ENCODE results near the gene ITFG2. TPM values are rescaled to one million over a fixed set of nuclear protein-coding genes. Genes with fewer than 3 reads are reported as not detected.
A peak's percentile ranks its signal among the peaks of the same experiment; 100 is the strongest.

Gene ITFG2
- total RNA-seq, 1 donor from 2014 or later = 14.6 TPM

DNA sequence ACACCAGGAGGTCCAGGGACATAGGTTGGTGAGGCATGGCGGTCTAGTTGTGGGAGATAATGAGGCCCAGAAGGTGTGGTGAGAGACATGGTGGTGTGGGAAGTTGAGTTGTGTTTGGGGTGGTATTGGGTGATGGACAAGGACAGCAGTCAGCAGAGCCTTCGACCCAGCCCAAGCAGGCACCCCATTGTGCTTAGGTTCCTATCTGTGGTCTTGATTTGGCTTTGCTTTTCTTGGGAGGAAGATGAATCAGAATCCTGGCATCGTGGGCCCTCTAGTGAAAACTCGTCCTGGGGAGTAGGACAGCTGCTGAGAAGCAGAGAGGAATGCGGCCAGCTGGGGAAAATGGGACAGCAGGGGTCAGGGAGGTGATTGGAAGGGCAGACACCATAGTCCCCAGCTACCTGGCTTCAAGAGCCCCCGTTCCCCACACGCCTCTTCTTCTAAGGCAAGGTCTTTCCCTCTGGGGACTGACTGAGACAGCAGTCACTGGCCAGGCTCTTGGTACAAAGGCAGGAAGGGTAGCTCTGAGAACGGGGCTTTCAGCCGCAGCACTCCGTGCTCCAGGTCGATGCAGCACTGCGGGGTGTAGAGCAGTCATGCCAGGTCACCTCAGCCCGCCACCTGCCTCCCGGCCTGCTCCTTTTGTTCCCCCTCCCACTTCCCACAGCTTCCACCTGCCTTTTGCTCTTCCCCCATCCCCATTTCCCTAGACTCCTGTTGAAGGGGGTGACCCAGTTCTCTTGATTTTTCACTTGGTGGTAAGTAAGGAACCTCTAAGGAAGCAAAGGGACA, 14.4 kb downstream of the ITFG2 start:
- DNase-seq (ENCODE audit: low spot score) (no peak), ATAC-seq (no peak)

DNA sequence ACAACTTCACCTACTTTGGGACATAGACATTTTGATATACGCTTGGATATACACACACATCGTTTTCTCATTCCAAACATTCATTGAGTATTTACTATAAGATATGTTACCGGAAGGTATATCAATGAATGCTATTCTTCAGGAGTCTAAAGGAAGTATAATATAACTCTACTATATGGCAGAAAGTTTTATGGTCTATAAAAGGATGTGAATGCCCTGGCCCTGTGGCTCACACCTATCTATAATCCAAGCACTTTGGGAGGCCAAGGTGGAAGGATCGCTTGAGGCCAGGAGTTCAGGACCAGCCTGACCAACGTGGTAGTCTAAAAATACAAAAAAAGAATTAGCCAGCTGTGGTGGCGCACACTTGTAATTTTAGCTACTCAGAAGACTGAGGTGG, 16.8 kb downstream of the ITFG2 start:
- DNase-seq (ENCODE audit: low spot score) = no peak
- ATAC-seq = no peak

DNA sequence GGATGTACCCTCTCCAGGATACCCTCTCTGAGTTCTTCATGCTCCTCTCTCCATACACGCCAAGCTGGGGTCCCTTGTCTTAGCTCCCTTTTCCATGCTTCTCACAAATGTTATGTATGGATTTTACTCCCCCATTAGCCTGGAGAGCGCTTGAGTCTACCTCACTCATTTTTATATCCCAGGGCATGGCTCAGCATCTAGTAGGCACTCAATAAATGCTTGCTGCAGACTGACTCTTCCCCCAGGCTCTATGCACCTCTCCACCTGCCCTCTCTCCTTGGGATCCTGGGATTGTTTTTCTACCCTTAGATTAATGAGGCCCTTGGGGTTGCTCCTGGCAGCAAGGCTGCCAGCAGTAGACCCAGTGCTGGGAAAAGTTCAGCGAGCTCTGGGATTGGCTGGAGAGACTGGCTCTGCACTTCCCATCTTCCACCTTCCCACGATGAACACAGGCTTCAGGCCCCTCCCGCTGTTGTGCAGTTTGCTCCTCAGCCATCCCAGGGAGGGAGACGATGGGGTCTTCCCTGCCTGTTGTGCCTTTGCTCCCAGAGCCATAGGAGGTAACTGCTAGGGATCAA, 20.2 kb downstream of the ITFG2 start:
- no peak for ATAC-seq

DNA sequence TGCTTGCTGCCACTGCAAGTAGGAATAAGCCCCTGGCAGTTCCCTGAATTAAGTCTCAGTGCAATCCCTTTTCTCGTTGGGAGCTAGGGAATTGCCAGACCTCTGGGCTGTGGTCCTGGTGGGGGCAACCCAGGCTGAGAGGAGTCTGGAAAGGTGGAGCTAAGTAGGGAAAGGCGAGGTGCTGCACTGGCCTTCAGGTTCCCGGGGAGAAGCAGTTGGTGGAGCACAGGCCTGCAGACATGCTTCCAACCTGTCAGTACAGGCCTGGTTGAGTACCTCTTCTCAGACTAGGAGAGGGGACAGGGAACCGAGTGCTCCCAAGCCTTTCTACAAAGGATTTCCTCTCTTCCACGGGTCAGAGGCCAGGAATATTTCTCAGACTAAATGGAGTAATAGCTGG, 20.9 kb downstream of the ITFG2 start:
- DNase-seq (ENCODE audit: low spot score) (no peak), ATAC-seq (no peak)

More for the DNA sequence above, 20.2 kb downstream of the ITFG2 start:
- no peak for DNase-seq (ENCODE audit: low spot score)

DNA sequence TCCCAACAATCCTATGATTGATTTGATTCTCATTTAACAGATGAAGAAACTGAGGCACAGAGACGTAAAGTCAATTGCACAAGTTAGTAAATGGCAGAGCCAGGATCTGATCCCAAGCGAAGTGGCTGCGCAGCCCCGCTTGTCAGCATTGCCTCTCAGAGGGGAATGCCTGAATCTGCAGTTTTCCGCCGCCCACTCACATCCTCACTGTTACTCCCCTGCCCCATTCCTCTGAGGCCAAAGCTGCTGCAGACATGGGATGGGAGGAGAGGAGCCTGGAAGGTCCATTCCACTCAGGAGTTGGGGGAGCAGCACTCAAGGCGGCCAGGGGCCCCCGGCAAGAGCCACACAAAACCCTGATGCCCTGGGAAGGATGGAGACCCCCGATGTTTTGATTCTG, 21.3 kb downstream of the ITFG2 start:
- DNase-seq (ENCODE audit: low spot score) (no peak), ATAC-seq (no peak)

DNA sequence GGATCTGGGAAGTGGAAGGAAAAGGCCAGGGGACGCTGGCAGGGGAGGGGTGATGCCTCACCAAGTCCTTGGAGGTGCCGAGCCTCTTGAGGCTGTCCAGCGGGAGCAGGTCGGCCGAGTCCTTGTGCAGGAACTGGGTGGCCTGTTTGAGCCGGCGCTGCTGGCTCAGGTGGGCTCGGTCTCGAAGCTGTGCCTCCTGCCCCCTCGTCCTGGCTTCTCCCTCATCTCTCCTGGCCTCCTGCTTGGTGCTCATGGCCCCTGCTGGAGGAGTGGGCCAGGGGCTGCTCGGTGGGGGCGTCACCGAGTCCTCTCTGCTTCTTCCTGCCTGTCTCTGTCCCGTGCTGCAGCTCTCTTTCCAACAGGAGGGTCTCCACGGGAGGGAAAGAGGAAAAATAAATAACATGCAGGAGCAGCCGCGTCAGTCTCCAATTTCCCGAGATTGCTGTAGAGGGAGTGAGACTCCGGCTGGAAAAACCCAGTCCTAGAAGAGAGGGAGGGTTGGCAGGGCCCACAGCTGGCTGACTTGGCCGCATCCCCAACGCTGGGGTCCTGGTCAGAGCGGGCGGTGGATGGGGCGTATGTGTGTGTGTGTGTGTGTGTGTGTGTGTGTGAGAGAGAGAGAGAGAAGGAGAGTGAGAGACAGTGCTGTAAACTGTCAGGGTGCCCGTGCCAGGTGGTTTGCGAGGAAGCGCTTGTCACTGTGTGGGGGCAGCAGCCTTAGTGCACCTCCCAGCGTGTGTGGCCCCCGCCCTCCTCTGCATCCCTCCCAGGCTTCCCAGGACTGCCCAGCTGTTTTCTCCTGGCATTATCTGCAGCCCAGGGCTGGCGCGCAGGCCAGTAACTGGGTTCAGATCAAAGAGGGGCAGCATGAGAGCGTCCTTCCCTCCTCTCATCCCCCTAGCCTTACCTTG, 22.4 kb downstream of the ITFG2 start, which contains the start of gene NRIP2:
Gene NRIP2, minus strand, starts transcription at position 455 of the 911 bp plus-strand sequence. Its CDS starts 52 bp downstream, at position 403.
- ATAC-seq (no peak), DNase-seq (ENCODE audit: low spot score) (no peak)

DNA sequence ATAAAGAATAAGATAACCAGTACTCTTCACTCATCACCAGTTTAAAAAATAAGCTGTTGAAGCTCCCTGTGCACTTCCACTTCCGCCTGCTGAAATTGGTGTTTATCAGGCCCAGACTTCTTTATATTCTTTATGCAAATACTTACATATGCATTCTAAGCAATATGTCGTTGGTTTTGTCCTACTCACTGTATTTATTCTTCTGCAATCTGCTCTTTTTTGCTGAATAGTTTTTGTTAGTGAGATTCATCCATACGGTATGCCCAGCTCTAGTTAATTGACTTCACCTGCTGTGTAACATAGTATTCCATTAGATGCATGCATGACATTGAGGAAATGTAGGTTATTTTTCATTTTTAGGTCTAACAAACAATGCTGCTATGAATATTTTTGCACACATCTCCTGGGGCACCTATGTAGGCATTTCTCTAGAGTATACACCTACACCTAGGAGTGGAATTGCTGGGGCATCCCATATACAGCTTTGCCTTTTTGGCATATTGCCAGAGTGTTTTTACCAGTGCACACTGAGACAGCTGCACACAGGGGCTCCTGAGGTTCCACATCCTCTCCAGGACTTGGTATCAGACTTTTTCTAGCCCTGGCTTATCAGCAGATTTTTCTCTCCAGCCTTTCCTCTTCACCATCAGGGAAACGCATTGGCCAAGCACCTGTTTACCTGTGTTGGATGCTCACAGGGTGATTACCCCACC, 23.4 kb downstream of the ITFG2 start:
- ATAC-seq = no peak
- no peak for DNase-seq (ENCODE audit: low spot score)

DNA sequence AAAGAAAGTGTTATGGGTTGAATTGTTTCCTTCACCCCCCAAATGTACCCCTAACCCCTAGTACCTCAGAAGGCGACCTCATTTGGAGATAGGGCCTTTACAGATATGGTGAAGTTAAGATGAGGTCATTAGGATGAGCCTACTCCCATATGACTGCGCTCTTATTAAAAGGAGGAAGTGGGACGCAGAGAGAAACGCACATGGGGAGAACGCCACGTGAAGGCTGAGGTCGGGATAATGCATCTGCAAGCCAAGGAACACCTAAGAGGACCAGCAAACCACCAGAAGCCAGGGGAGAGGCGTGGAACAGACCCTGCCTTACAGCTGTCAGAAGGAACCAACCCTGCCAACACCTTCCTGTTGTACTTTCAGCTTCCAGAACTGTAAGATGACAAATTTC, 24.1 kb downstream of the ITFG2 start:
- no peak for DNase-seq (ENCODE audit: low spot score)
- ATAC-seq = no peak

DNA sequence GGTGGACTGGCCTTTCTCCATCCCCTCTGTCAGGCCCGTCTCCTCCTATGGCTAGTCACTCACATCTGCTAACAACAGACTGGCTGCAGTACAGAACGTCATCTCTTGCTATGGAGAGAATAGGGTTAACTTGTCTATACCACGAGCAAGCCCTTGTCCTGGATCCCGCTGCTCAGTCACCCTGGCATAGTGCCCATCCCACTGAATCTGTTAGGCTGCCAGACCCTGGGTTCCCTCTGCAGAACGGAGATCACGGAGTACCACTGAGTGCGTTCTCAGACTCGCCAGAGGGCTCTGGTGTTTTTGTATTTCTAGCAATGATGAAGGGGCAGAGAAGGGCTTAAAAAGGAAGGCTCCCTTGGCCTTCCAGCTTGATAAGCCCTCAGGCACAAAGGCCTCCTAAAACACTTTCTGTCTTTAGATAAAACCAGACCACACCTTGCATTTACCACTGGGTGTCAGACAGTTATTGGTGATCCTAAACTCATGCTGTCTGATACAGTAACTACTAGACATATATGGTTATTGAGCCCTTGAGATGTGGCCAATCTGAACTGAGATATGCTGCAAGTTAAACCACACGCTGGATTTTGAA, 28.7 kb downstream of the ITFG2 start:
- ATAC-seq = no peak
- DNase-seq (ENCODE audit: low spot score) = no peak

DNA sequence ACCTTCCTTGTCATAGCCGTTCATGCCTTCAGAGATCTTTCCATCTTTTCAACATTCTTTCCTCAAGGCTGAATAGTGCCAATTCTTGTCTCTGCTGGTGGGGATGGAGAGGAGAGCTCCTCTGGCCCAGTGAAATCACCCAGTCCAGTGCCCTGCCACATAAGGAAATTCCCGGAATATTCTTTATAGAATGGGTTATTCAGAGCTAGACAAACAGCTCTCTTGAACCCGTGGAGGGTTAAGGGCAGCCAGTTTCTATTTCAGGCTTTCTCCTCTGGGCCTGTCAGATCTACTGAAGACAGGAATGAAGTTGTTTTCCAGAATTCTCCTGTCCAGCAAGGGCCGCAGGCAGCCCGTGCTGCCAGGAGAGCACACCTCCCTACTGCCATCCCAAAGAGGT, 30.5 kb downstream of the ITFG2 start:
- DNase-seq (ENCODE audit: low spot score) (no peak), ATAC-seq (no peak)

DNA sequence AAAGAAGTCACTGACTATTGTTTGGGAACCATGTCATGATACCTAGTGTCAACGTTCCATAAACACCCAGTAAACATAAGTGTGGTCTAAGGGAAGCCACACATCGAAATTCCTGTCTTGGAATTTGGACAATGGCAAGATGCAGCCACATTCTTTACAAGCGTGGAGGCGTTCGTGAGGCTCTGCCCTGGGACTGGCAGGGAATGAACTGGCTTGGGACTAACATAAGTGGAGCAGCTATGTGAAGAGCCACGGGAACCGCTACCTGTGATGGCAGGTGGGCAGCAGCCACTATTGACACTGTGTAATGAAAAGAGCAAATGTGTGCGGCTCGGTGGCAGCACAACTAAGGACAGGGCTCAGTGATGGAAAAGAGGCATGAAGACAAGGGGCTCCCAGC, 32.3 kb downstream of the ITFG2 start:
- no peak for ATAC-seq

DNA sequence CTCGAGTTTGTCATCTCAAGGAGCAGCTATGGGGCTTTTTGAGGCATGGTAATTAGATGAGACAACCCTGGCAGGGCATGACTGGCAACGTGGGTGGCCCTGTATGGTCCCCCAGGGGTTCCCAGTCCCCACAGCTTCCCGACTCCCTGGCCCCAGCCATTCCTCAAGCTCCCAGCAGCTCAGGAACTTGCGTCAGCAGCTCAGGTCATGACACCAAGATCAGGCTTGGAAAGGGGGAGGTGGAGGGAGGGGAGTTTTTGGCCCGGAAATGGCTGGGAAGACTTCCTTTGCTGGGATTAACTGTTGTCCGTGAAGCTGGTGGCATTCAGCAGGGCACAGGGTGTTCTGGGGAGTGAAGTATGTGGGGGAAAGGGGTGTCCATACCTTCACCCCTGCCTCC, 32.8 kb downstream of the ITFG2 start:
- ATAC-seq (peak; percentile 31), DNase-seq (ENCODE audit: low spot score) (no peak)

More for the DNA sequence above, 32.3 kb downstream of the ITFG2 start:
- DNase-seq (ENCODE audit: low spot score) = no peak

DNA sequence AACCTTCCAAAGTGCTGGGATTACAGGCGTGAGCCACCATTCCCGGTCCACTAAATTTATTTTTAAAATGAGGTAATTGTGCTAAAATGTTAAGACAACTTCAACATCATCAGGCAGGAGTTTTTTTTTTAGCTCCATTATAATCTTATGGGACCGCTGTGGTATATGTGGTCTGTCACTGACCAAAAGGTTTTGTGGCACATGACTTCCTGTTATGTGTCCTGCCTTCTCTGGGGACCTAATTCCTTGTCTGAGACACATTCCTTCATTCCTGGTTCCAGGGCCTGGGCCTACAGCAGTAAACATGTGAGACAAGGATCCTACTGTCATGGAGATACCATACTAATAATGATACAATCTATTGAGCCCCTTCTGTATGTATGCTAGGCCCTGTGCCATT, 39.5 kb downstream of the ITFG2 start:
- DNase-seq (ENCODE audit: low spot score) = no peak
- ATAC-seq = no peak

DNA sequence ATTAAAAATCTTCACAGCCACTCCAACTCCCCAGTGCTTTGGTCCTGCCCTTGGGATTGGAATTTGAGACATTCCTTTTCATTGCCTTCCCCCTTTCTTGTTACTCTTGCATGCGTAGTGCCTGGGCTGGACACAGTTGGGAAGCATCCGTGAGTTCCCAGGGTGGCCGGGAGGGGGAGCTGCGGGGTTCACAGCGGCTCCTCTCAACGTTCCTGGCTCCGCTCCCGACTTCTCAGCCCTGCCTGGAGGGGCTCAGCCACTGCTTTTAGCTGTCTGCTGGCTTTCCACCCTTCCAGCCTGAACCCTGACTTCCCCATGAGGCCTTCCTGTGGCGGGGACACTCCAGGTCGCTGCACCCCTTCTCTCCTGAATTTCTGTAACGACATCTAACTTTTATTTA, 41.2 kb downstream of the ITFG2 start:
- DNase-seq (ENCODE audit: low spot score) = peak; percentile 69

DNA sequence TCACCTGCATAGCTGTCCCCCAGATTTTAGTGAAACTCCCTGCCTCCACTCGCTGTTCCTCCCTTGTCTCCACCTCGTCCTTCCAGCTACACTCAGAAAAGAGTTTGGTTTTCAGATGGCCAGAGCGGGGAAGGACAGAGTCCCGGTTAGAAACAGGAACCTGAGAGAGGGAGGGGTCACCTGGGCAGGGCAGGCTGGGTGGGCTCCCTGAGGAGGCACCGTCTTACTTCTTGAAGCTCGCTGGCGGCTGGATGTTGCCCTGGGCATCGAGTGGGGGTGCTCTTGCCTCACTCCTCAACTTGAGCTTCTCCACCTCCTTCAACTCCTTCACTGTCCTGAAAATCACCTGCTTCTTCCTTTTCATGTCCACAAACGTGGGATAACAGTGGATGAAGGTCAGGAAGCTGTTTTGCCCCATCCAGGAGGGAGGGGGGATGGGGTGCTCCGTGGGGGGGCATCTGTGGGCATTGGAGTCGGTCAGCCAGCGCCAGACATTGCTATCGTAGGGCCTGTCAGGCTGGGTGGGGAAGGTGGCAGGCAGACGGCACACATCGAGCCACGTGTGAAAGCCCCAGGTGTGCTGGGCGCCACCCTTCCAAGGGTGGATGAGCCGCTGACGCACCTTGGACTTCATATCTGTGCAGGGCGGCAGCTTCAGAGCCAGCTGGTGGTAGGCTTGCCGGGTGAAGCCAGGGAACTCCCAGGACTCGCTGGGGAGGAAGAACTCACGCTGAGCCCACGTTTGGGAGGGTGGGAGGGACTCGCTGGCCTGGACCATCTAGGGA, 42.4 kb downstream of the ITFG2 start:
- DNase-seq (ENCODE audit: low spot score) = no peak
- no peak for ATAC-seq

More for the DNA sequence above, 41.2 kb downstream of the ITFG2 start:
- ATAC-seq = peak; percentile 76

DNA sequence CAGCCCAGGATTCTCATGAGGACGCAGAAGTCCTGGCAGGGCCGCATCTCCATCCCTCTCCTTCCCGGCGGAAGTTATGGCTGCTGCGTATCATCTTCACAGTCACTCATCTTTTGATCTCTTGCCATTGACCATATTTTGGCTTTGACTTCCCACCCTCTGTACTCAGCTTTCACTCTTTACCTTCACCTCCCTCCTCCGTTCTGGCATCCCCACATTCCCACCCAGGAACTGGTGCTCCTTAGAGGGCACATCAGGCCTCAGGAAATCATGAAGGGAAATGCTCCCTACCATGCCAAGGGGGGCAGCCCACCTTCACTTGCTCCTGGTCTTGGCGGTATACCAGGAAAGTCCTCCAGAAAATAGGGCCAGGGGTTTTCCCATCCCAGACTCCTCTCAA, 43.1 kb downstream of the ITFG2 start:
- no peak for DNase-seq (ENCODE audit: low spot score)
- no peak for ATAC-seq

DNA sequence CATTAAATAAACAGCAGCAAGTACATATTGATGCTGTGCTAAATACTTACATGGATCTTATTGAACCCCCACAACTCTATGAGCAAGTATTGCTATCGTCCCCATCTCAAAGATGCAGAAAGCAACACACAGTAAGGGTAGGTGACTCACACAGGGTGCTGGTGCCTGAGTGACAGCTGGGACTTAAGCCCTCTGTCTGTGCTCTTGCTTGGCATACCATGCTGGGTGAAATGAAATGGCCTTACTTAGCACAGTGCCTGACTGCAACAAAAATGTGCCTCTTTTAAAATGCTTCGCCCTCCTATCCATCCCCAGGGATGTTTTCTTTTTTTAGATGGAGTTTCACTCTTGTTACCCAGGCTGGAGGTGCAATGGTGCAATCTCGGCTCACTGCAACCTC, 43.6 kb downstream of the ITFG2 start:
- ATAC-seq (no peak), DNase-seq (ENCODE audit: low spot score) (no peak)

DNA sequence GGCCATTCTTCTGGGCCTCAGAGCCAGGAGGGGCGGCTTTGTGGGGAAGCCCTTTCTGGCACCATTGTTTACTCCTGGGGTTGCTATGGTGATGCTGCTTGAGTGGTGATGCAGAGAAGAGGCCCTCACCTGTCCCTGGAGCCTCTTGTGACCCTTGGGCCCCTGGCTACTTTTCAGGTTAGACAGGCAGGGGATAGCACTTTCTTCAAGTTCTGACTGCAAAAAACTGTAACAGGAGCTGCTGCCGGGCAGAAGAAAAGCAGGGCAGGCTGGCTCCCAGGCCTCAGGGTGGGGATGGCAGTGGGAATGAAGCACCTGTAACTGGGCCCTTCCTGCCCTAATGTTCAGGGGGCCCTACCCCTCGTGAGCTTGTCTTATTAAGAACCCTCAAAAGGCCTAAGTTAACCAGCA, 44.6 kb downstream of the ITFG2 start, which contains the start of gene TEX52:
Gene TEX52, minus strand, starts transcription at position 19 of the 411 bp plus-strand sequence. Its CDS starts 13 bp downstream, at position 6.
- DNase-seq (ENCODE audit: low spot score) = no peak
- ATAC-seq = no peak

DNA sequence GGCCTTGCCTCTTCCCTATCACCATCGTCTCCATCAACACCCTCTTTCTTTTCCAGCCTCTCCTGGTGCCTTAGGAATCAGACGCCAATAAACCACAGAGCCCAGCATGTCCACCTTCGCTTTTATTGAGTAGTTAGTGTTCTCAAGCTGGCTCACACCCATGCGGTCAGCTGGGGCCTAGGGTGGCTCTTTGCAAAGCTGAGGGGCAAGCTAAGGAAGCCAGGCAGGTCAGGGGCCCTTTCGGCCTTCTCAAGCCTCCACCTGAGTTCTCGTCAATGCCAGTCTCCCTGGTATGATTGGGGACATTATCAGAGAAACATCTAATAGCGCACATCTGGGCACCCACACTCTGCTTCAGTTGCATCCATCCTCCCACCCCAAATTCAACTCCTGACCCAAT, 45.1 kb downstream of the ITFG2 start:
- DNase-seq (ENCODE audit: low spot score) = no peak
- ATAC-seq = no peak

DNA sequence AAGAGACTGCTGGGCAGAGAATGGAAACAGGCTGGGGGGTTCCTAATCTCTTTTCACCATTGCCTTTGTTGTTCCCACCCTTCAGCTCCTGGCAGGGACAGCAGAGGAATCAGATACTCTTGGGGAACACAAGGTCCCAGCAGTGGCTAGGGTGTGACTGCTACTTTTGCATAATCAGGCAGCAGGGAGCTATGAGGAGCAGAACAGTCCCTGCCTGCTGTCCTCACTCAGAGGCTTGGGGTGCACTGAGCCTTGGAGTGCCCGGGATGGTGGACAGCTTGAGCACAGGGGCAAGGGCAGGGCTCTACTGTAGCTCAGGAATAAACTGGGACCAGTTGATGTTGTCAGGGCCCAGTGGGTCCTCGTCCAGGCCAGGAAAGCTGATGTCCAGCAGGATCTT, 45.9 kb downstream of the ITFG2 start:
- no peak for ATAC-seq
- no peak for DNase-seq (ENCODE audit: low spot score)
